ENCODE results near the gene RBFA. TPM values are rescaled to one million over a fixed set of nuclear protein-coding genes. Genes with fewer than 3 reads are reported as not detected.

Gene RBFA
- total RNA-seq, 1 experiment from 2014 or later = 45.3 TPM

DNA sequence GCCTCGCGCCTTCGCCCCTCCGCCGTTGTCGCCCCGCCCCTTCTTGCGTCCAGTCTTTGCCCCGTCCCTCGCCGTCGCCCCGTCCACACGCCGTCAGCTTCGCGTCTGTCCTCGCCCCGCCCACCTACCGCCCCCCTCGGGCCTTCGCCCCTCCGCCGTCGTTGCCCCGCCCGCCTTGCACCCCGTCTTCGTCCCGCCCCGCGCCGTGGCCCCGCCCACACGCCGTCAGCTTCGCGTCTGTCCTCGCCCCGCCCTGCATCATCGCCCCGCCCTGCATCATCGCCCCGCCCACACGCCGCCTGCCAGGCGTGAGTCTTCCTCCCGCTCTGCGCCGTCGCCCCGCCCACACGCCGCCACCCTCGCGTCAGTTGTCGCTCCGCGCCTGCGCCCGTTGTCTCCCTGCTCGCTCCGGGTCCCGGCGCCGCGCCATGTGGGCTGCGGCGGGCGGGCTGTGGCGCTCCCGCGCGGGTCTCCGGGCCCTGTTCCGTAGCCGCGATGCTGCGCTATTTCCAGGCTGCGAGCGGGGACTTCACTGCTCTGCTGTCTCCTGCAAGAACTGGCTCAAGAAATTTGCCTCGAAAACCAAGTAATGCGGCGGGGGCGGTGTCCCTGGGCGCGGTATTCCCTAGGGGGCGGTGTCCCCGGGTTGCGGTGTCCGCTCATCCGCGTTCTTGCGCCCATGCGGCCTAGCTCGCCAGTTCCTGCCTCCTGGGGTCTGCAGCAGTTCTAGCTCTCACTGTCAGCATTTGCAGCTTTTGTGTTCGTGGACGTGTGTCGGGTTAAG is at the start of gene RBFA (continued):
- TF ChIP-seq, protein P1, sequence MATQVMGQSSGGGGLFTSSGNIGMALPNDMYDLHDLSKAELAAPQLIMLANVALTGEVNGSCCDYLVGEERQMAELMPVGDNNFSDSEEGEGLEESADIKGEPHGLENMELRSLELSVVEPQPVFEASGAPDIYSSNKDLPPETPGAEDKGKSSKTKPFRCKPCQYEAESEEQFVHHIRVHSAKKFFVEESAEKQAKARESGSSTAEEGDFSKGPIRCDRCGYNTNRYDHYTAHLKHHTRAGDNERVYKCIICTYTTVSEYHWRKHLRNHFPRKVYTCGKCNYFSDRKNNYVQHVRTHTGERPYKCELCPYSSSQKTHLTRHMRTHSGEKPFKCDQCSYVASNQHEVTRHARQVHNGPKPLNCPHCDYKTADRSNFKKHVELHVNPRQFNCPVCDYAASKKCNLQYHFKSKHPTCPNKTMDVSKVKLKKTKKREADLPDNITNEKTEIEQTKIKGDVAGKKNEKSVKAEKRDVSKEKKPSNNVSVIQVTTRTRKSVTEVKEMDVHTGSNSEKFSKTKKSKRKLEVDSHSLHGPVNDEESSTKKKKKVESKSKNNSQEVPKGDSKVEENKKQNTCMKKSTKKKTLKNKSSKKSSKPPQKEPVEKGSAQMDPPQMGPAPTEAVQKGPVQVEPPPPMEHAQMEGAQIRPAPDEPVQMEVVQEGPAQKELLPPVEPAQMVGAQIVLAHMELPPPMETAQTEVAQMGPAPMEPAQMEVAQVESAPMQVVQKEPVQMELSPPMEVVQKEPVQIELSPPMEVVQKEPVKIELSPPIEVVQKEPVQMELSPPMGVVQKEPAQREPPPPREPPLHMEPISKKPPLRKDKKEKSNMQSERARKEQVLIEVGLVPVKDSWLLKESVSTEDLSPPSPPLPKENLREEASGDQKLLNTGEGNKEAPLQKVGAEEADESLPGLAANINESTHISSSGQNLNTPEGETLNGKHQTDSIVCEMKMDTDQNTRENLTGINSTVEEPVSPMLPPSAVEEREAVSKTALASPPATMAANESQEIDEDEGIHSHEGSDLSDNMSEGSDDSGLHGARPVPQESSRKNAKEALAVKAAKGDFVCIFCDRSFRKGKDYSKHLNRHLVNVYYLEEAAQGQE (IDR thresholded peaks at IDR 0.05; ENCODE audit: low read depth) = no peak
- TF ChIP-seq POLR2A (IDR thresholded peaks at IDR 0.05; ENCODE audit: borderline replicate concordance, extremely low read depth, insufficient read depth, insufficient read length) = peak; percentile 86
- TF ChIP-seq RAD21 (IDR thresholded peaks at IDR 0.05; ENCODE audit: low read depth) = peak; percentile 31; the same call in 1 of the 2 replicates
- TF ChIP-seq SIN3A (IDR thresholded peaks at IDR 0.05; ENCODE audit: low read depth) = peak; percentile 89
- TF ChIP-seq ATF3 (IDR thresholded peaks at IDR 0.05) = no peak

DNA sequence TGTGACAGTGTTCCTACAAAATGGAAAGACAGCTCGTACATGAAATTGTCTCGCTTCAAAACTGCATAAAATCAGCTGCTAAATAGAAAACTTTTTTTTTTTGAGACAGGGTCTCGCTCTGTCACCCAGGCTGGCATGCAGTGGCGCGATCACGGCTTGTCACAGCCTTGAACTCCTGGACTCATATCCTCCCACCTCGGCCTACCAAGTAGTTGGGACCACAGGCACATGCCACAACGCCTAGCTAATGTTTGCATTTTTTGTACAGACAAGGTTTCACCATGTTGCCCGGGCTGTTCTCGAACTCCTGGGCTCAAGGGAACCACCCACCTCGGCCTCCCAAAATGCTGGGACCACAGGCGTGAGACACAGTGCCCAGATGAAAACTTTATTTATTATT is 49.1 kb upstream of the RBFA start:
- no peak for ATAC-seq
- H2AFZ ChIP-seq (ENCODE audit: low read depth, low read length, poor library complexity, severe bottlenecking) = no peak overlapping the region
- intact Hi-C loops (cut with micrococcal nuclease) = loop anchor here (10.0 kb wide), 1 partner anchor 130 kb away; no protein-coding TSS in a partner anchor
- ChIA-PET RAD21 (ENCODE audit: low non-redundant PET in 1 of 2, low total read pairs in 2 of 2, uncharacterized antibody in 2 of 2, unreplicated experiment in 2 of 2) (no interaction called here), POLR2A (interaction anchor here (1.0 kb wide), 1 partner anchor 49 kb away, joined by 4 read pairs; the partner anchor contains the start of gene RBFA), CTCF (no interaction called here)
- H3K36me3 ChIP-seq (ENCODE audit: control insufficient read depth in 1 of 2, insufficient read depth in 2 of 2, low read length in 2 of 2) = peaks cover 14 to 30% of the 10 kb centered on the region in 2 experiments; a peak in 3 of 4 replicates
- no peaks in the 10 kb centered on the region for H3K9me2 ChIP-seq (ENCODE audit: insufficient read depth)
- H3K4me2 ChIP-seq (ENCODE audit: low read length) = no peak overlapping the region
- BruUV-seq (replicated peaks) = no TSS peak
- peaks cover 59% of the 10 kb centered on the region; the same call in 1 of the 2 replicates for H4K20me1 ChIP-seq (ENCODE audit: insufficient read depth)
- no peaks in the 10 kb centered on the region for H3K27me3 ChIP-seq (ENCODE audit: insufficient read depth, low read length)
- H3K27ac ChIP-seq (ENCODE audit: low read depth, low read length) = no peak overlapping the region
- H3K9ac ChIP-seq (ENCODE audit: low read length) = no peak overlapping the region
- H3K4me3 ChIP-seq (replicated peaks in 1 of 2; ENCODE audit: low read depth in 1 of 2, low read length in 2 of 2) = no peak overlapping the region
- H3K79me2 ChIP-seq (ENCODE audit: insufficient read depth, low read length) = peaks cover 82% of the 10 kb centered on the region
- DNase-seq (ENCODE audit: low read depth, low spot score) = no peak
- H3K4me1 ChIP-seq (ENCODE audit: control insufficient read depth in 1 of 2, insufficient read depth in 2 of 2, low read length in 2 of 2) = peaks cover 8 to 37% of the 10 kb centered on the region in 2 experiments
- H3K9me3 ChIP-seq (ENCODE audit: control insufficient read depth in 1 of 2, insufficient read depth in 1 of 2, low read depth in 1 of 2, low read length in 2 of 2) = no peaks in the 10 kb centered on the region
- TF ChIP-seq SP1 (IDR thresholded peaks at IDR 0.05; ENCODE audit: low read depth) = no peak
- TF ChIP-seq TCF7L2 (IDR thresholded peaks at IDR 0.05; ENCODE audit: borderline replicate concordance, extremely low read depth, insufficient read depth, insufficient read length) = no peak
- TF ChIP-seq, protein P2, sequence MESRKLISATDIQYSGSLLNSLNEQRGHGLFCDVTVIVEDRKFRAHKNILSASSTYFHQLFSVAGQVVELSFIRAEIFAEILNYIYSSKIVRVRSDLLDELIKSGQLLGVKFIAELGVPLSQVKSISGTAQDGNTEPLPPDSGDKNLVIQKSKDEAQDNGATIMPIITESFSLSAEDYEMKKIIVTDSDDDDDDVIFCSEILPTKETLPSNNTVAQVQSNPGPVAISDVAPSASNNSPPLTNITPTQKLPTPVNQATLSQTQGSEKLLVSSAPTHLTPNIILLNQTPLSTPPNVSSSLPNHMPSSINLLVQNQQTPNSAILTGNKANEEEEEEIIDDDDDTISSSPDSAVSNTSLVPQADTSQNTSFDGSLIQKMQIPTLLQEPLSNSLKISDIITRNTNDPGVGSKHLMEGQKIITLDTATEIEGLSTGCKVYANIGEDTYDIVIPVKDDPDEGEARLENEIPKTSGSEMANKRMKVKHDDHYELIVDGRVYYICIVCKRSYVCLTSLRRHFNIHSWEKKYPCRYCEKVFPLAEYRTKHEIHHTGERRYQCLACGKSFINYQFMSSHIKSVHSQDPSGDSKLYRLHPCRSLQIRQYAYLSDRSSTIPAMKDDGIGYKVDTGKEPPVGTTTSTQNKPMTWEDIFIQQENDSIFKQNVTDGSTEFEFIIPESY (IDR thresholded peaks at IDR 0.05; ENCODE audit: extremely low read depth, insufficient replicate concordance, low read length) = no peak
- no peak for TF ChIP-seq CEBPB (IDR thresholded peaks at IDR 0.05; ENCODE audit: low read depth)
- no peak for TF ChIP-seq ZNF274 (IDR thresholded peaks at IDR 0.05; ENCODE audit: low read depth, low read length)
- no peak for TF ChIP-seq EZH2phosphoT487 (IDR thresholded peaks at IDR 0.05; ENCODE audit: borderline replicate concordance)
- no peak for TF ChIP-seq ELF1 (IDR thresholded peaks at IDR 0.05; ENCODE audit: borderline replicate concordance, low read depth)
- TF ChIP-seq POLR2A (IDR thresholded peaks at IDR 0.05; ENCODE audit: borderline replicate concordance, extremely low read depth, insufficient read depth, insufficient read length) = no peak
- no peak for TF ChIP-seq POLR2AphosphoS5 (IDR thresholded peaks at IDR 0.05; ENCODE audit: low read depth, low read length)
- no peak for TF ChIP-seq RAD21 (IDR thresholded peaks at IDR 0.05; ENCODE audit: low read depth)
- TF ChIP-seq YY1 (IDR thresholded peaks at IDR 0.05; ENCODE audit: extremely low read depth, insufficient replicate concordance, low read depth, low read length) = no peak
- no peak for TF ChIP-seq SRF (IDR thresholded peaks at IDR 0.05; ENCODE audit: low read depth)
- no peak for TF ChIP-seq EZH2 (IDR thresholded peaks at IDR 0.05)
- TF ChIP-seq SIN3A (IDR thresholded peaks at IDR 0.05; ENCODE audit: low read depth) = no peak
- TF ChIP-seq ZFX (IDR thresholded peaks at IDR 0.05) = no peak
- no peak for TF ChIP-seq JUND (IDR thresholded peaks at IDR 0.05)

Data from HCT116 (cell line).